HG03439 (cell line): ENCODE results near the gene PSMG2.

Source experiments
- ATAC-seq: cut with Tn5 transposase; IDR thresholded peaks from one replicate; pipeline ENCODE4 v1.9.1; 2021; ENCODE audit warnings: mild to moderate bottlenecking, moderate library complexity; ENCODE audit not compliant: unreplicated experiment

Gene PSMG2

GRCh38 chr18:12702221-12703095 lies at the start of gene PSMG2, which contains the start of gene CEP76:
PSMG2 (plus strand) TSS chr18:12703042; CDS start chr18:12703108, 66 bp downstream.
CEP76 (minus strand) TSS chr18:12702723; CDS start chr18:12702548, 175 bp downstream.
- peak; percentile 85 for ATAC-seq

GRCh38 chr18:12654971-12655370 lies 47.9 kb upstream of the PSMG2 start:
- no peak for ATAC-seq

- ATAC-seq: no peak
Measured at GRCh38 chr18:12656605-12656937, 46.3 kb upstream of the PSMG2 start.

DNA sequence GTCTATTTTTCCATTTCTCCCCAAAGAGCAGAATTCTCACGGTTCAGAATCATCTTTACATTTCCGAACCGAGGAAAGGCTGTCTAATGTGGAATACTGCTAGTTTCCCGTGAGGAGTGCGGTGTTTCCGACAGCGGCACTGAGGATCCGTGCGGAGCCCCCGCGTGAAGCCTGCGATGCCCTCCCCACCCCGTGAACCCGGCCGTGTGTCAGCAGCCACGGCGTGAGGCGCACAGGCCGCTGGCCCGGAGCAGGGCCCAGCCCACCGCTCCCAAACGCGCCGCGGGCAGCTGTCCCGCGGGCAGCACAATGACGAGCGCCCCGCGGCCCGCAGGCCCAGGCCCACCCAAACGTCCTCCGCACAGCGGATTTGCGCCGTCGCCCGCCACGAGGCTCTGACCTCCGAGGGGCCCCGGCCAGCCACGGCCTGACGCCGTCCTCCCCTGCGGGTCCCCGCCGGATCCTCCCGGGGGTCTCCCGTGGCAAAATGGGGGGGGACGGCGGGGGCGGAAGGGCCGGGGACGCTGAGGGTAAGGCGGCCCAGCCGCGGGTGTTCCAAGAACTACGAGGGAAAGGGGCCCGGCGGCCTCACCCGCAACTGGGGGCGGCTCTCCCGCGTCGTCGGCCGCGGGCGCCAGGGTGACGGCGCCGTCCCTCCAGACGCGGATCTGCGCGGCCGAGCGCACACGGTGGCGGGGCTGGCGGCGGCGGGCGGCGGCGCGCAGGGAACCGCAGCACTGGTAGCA lies 45.7 kb upstream of the PSMG2 start:
- ATAC-seq: peak; percentile 40

DNA sequence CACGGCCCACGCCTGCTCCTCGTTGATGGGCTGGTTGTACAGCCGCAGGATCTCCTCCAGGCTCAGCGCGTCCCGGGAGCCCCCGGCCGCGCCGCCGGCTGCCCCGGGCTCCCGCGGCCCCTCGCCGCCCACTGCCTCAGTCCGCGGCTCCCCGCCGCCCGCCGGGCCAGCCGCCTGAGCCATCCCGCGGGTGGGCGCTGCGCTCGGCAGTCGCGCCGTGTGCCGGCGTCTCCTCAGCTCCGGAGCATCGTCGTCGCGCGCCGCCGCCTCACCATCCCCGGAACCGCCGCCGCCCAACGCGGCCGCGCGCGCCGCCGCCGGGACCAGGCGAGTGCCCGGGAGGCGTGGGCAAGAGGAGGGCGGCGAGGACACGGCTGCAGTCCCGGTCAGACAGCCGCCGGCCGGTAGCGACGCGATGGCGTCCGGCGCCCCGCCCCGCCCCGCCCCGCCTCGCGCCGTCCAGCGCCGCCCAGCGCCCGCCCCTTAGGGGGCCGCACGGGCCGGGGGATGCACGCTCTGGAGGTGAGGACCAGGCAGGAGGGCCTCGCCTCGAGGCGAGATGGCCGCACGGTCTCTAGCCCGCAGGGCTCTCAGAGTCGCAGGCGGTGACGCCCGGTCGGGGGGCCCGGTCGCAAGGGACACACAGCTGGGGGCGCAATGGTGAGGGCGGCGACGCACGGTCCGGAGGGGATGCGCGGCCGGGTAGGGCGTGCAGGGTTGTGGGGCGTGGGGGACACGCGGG lies 45.0 kb upstream of the PSMG2 start, which contains the start of gene SPIRE1:
SPIRE1 (minus strand) TSS at position 424 of the 742 bp plus-strand sequence; CDS start at position 183, 241 bp downstream.
- peak; percentile 71 for ATAC-seq

GRCh38 chr18:12658426-12659138 lies 44.3 kb upstream of the PSMG2 start:
- ATAC-seq: no peak

DNA sequence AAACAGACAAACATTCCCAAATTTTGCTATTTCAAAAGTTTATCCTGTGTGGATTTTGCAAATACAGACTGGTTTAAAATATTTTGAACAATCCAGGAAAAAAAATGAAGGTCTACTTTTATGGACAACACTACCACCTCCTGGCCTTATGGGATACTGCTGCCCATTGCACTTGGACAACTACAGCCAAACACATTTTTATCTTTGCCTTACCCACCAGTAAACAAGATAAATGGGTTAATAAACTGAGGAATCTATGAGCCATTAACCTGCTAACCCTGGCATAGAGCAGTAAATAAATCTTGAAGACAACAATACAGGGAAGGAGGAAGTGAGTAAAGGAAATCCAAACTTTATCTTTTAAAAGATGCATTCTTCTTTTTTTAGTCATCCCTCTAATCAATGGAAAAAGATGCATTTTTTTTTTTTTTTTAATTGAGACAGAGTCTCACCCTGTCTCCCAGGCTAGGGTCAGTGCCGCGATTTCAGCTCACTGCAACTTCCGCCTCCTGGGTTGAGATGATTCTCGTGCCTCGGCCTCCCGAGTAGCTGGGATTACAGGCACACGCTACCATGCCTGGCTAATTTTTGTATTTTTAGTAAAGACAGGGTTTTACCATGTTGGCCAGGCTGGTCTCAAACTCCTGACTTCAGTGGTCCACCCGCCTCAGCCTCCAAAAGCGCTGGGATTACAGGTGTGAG lies 42.8 kb upstream of the PSMG2 start:
- ATAC-seq: no peak

- no peak for ATAC-seq
Measured at GRCh38 chr18:12668041-12668440, 34.8 kb upstream of the PSMG2 start.

- no peak for ATAC-seq
Measured at GRCh38 chr18:12679183-12679786, 23.6 kb upstream of the PSMG2 start.

DNA sequence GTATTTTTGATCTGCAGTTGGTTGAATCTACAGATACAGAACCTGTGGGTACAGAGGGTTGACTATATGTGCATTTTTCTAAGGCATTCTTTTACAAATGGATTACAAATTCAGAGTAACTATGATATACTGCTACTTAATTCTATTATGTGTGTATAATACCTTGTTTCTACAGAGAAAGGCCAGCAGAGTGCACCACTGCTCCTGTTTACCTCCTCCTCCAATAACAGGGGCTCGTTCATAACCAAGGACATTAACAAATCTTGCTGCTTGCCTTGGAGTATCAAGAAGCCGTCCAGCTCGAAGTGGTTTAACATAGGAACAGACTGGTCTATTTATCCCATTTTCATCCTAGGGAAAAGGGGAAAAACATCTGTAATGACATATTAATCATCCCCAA lies 16.7 kb upstream of the PSMG2 start:
- no peak for ATAC-seq

GRCh38 chr18:12689256-12689850 lies 13.5 kb upstream of the PSMG2 start:
- no peak for ATAC-seq

DNA sequence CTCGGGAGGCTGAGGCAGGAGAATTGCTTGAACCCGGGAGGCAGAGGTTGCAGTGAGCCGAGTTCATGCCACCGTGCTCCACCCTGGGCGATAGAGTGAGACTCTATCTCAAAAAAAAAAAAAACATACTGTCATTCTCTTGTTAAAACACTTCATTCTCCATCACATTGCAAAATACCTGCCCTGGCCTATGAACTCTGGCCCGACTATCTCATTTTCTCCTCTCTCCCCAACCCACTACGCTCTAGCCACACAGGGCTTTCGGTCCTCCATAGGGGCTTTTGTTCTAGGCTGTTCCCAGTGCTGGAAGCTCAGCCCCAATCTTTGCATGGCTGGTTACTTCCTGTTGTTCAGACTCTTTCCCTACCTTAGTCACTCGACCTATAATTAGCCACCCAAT lies 10.6 kb upstream of the PSMG2 start:
- ATAC-seq: no peak

- no peak for ATAC-seq
Measured at GRCh38 chr18:12694032-12694431, 8.8 kb upstream of the PSMG2 start.

DNA sequence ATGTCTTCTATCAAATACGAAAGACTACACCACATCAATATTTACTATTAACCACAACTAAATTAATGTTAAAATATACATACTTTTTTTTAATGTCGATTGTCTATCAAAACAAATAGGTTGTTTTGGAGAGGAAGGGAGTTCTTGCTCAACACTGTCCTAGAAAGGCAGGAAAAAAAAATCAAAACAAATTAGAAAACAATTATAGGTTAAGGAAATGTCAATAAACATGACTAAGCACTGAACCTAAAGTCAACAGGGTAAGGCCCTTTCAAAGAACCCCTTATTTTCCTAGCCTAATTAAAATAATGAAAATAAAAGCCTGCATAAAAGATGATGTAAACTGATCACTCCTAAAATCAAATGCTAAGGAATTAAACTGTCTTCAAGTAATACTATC lies 3.1 kb upstream of the PSMG2 start:
- no peak for ATAC-seq

GRCh38 chr18:12701161-12701560 lies 1.7 kb upstream of the PSMG2 start:
- ATAC-seq: no peak

DNA sequence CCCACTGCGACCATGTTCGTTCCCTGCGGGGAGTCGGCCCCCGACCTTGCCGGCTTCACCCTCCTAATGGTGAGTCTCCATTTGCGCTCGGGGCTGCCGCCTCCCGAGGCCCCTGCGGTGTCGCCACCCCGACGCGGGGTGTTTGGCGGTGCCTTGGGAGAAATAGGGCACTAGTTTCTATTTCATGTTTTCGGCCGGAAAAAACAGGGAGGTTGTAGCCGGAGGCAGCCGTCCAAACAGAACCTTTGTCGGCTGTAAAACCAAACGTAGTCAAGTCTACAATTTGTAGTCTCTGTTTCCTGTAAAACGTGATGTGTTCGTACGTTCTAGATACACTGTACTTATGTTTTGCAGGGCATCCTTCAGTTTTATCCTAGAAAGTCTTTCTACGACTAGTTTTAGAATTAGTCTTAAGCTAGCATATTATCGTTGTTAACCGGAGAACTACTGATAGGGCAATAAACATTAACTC lies 290 bp downstream of the PSMG2 start:
- ATAC-seq: no peak

DNA sequence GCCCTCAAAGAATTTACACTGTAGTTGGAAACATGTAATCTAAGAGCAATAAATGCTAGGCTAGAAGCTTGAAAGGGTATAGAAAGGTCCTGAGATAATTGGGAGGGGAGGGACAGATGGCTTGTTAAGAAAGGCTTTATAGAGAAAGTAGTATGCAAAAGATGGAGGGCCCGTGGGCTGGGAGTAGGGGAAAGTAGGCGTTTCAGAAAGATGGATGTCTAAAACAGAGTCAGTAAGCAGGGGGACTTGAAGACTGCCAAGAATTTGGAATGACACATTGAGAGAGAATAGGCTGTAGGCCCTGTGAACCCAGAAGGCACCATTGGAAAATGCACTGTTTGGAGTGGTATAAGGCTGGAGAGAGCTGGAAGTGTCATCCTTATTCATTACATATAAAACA lies 822 bp downstream of the PSMG2 start:
- ATAC-seq: no peak

- ATAC-seq: no peak
Measured at GRCh38 chr18:12711446-12711845, 8.6 kb downstream of the PSMG2 start.
